CD14-positive monocyte (primary cell): ENCODE measurements around the gene TAF13. TPM values are rescaled to one million over a fixed set of nuclear protein-coding genes. Genes with fewer than 3 reads are reported as not detected.

Experiments used
- DNase-seq, 3 donors: peaks; one replicate each; pipeline ENCODE4 v3.0.0-alpha.2; 2011 to 2022
- H2AFZ ChIP-seq: 2 replicates; pipeline ENCODE4 v1.6.0; 2012; ENCODE audit warnings: mild to moderate bottlenecking, low read depth, low read length, inconsistent platforms; ENCODE audit not compliant: insufficient read depth, poor library complexity, severe bottlenecking
- H3K27ac ChIP-seq, 2 donors: 1 replicate in 1 of 2; 2 replicates in 1 of 2; pipeline ENCODE4 v1.5.1; 2012 to 2013; ENCODE audit warnings: low read length in 2 of 2, control low read depth in 1 of 2, inconsistent platforms in 1 of 2, low read depth in 1 of 2, mild to moderate bottlenecking in 1 of 2
- H3K27me3 ChIP-seq, 2 donors: one replicate each; pipeline versions ENCODE4 v1.6.0 to v1.6.1; 2011 to 2013; ENCODE audit warnings: low read length in 2 of 2; ENCODE audit not compliant: control insufficient read depth in 2 of 2, insufficient read depth in 2 of 2
- H3K36me3 ChIP-seq, 2 donors: replicated peaks in 1 of 2; 1 replicate in 1 of 2; 2 replicates in 1 of 2; pipeline versions ENCODE4 v1.5.1 to v1.6.1; 2012 to 2013; ENCODE audit warnings: low read length in 2 of 2, control low read depth in 1 of 2, inconsistent platforms in 1 of 2, mild to moderate bottlenecking in 1 of 2; ENCODE audit not compliant: insufficient read depth in 2 of 2, control insufficient read depth in 1 of 2
- H3K4me1 ChIP-seq, 2 donors: 1 replicate in 1 of 2; 2 replicates in 1 of 2; pipeline versions ENCODE4 v1.5.1 to v1.6.1; 2012 to 2013; ENCODE audit warnings: low read length in 2 of 2, control low read depth in 1 of 2, inconsistent platforms in 1 of 2, mild to moderate bottlenecking in 1 of 2, moderate library complexity in 1 of 2; ENCODE audit not compliant: insufficient read depth in 2 of 2, control insufficient read depth in 1 of 2
- H3K4me2 ChIP-seq: replicated peaks from 2 replicates; pipeline ENCODE3; 2012; ENCODE audit warnings: low read length, moderate library complexity, mild to moderate bottlenecking; ENCODE audit not compliant: poor library complexity, severe bottlenecking; ENCODE audit errors: extremely low read depth
- H3K4me3 ChIP-seq, 3 experiments: fragments of 200-600 bp in 1 of 3; sonication (generic) in 1 of 3; replicated peaks in 1 of 3; 1 replicate in 2 of 3; 2 replicates in 1 of 3; pipeline ENCODE4 v1.5.1; 2011 to 2013; ENCODE audit warnings: low read length in 3 of 3, mild to moderate bottlenecking in 3 of 3, control low read depth in 2 of 3, low read depth in 2 of 3, inconsistent platforms in 1 of 3, moderate library complexity in 1 of 3
- H3K79me2 ChIP-seq: 2 replicates; pipeline ENCODE4 v1.6.0; 2012; ENCODE audit warnings: mild to moderate bottlenecking, control low read depth, inconsistent platforms, low read length, moderate library complexity; ENCODE audit not compliant: insufficient read depth
- H3K9ac ChIP-seq: 2 replicates; pipeline ENCODE4 v1.6.0; 2017; ENCODE audit warnings: low read length, mild to moderate bottlenecking; ENCODE audit not compliant: insufficient read depth, poor library complexity, severe bottlenecking
- H3K9me3 ChIP-seq, 2 donors: replicated peaks in 1 of 2; 1 replicate in 1 of 2; 2 replicates in 1 of 2; pipeline versions ENCODE4 v1.5.1 to v1.6.1; 2012 to 2013; ENCODE audit warnings: low read length in 2 of 2, control low read depth in 1 of 2; ENCODE audit not compliant: control insufficient read depth in 1 of 2, insufficient read depth in 1 of 2
- H4K20me1 ChIP-seq: 2 replicates; pipeline ENCODE4 v1.6.0; 2012; ENCODE audit warnings: mild to moderate bottlenecking, low read length, control low read depth, moderate library complexity; ENCODE audit not compliant: insufficient read depth
- H3K27ac Mint-ChIP-seq, 7 donors: one replicate each; pipeline ENCODE4 v1.8.0; 2020; ENCODE audit warnings: mild to moderate bottlenecking in 7 of 7, mixed read lengths in 7 of 7, moderate library complexity in 6 of 7, inconsistent platforms in 2 of 7
- H3K27me3 Mint-ChIP-seq, 3 donors: one replicate each; pipeline ENCODE4 v1.8.0; 2021 to 2022; ENCODE audit warnings: low read depth in 3 of 3, mild to moderate bottlenecking in 3 of 3, mixed read lengths in 3 of 3, moderate library complexity in 3 of 3, inconsistent platforms in 1 of 3
- H3K36me3 Mint-ChIP-seq, 2 donors: one replicate each; pipeline ENCODE4 v1.8.0; 2020; ENCODE audit warnings: mixed read lengths in 2 of 2, inconsistent platforms in 1 of 2, mild to moderate bottlenecking in 1 of 2
- H3K4me1 Mint-ChIP-seq: one replicate; pipeline ENCODE4 v1.8.0; 2020; ENCODE audit warnings: mild to moderate bottlenecking, mixed read lengths
- H3K4me3 Mint-ChIP-seq, 2 donors: one replicate each; pipeline ENCODE4 v1.8.0; 2020; ENCODE audit warnings: mild to moderate bottlenecking in 2 of 2, mixed read lengths in 2 of 2, moderate library complexity in 1 of 2
- H3K9me3 Mint-ChIP-seq, 7 donors: one replicate each; pipeline ENCODE4 v1.8.0; 2020 to 2022; ENCODE audit warnings: mixed read lengths in 7 of 7, mild to moderate bottlenecking in 6 of 7, moderate library complexity in 6 of 7, inconsistent platforms in 2 of 7
- CTCF ChIP-seq: fragments of 200-600 bp; IDR thresholded peaks from one replicate; pipeline ENCODE4 v1.8.0; 2022; ENCODE audit warnings: antibody characterized with exemption, mild to moderate bottlenecking
- WGBS: methylation state at CpG from one replicate; pipeline ENCODE4 v1.1.5; 2013; ENCODE audit warnings: missing lambda C conversion rate; ENCODE audit not compliant: insufficient coverage; 5-methylcytosine and 5-hydroxymethylcytosine counted together
- intact Hi-C, 2 donors: fragments of 100-400 bp; cut with micrococcal nuclease; formaldehyde crosslinking; loops; one replicate each; pipeline versions ENCODE4 v1.15.0 to v1.15.1; 2023
- polyA plus RNA-seq, 3 donors: library from polyadenylated mRNA; depleted of rRNA in 1 of 3; unstranded in 2 of 3; stranded (reverse) in 1 of 3; fragments of 300-500 nt in 2 of 3; fragments of >200 nt in 1 of 3; fragmentation: Illumina TruSeq in 2 of 3; gene quantifications; 1 replicate in 2 of 3; 2 replicates in 1 of 3; pipeline ENCODE4 v1.2.3, GENCODE V29; 2012 to 2021

Gene TAF13
- polyA plus RNA-seq, 3 donors: 1.2 to 17.7 (median 5.2) TPM

- intact Hi-C loops: no loop called here
- H3K27me3 Mint-ChIP-seq: peaks cover 0 to 3% (median 3%) of the 10 kb centered on the region in 3 donors
- no peaks in the 10 kb centered on the region for H3K27me3 ChIP-seq
- no peak overlapping the region for H2AFZ ChIP-seq
- H3K9me3 Mint-ChIP-seq: peaks cover 0 to 2% (median 0%) of the 10 kb centered on the region in 7 donors
- no peak overlapping the region for H3K4me2 ChIP-seq
- H3K36me3 Mint-ChIP-seq: peaks cover 6 to 10% of the 10 kb centered on the region in 2 donors
- H3K4me3 ChIP-seq: no peak overlapping the region
- no peaks in the 10 kb centered on the region for H4K20me1 ChIP-seq
- WGBS: 83% methylated on average over 1 of the region's 1 CpG
- DNase-seq: peak in 1 of 3 donors; percentile 16
- H3K9me3 ChIP-seq: no peaks in the 10 kb centered on the region
- no peak for TF ChIP-seq CTCF
- H3K79me2 ChIP-seq: peaks cover 22% of the 10 kb centered on the region
- H3K9ac ChIP-seq: no peak overlapping the region
- peaks cover 11% of the 10 kb centered on the region for H3K4me1 Mint-ChIP-seq
- no peak overlapping the region for H3K27ac ChIP-seq
- no peaks in the 10 kb centered on the region for H3K36me3 ChIP-seq
- H3K4me1 ChIP-seq: peaks cover 13 to 20% of the 10 kb centered on the region in 2 donors
- H3K27ac Mint-ChIP-seq: peak overlapping the region in 1 of 7 donors; percentile 35
- no peak overlapping the region for H3K4me3 Mint-ChIP-seq
Observed at GRCh38 chr1:109078317-109078716, 2.5 kb upstream of the TAF13 start.

- peaks cover 0 to 1% (median 0%) of the 10 kb centered on the region in 7 donors for H3K9me3 Mint-ChIP-seq
- peaks cover 40 to 67% of the 10 kb centered on the region in 2 donors for H3K36me3 ChIP-seq
- H3K36me3 Mint-ChIP-seq: peaks cover 49 to 71% of the 10 kb centered on the region in 2 donors
- no peak overlapping the region for H3K27ac ChIP-seq
- intact Hi-C loops: no loop called here
- no peak overlapping the region for H3K4me2 ChIP-seq
- H3K9ac ChIP-seq: no peak overlapping the region
- H3K27me3 Mint-ChIP-seq: no peaks in the 10 kb centered on the region
- no peaks in the 10 kb centered on the region for H3K27me3 ChIP-seq
- peaks cover 9% of the 10 kb centered on the region for H3K4me1 Mint-ChIP-seq
- no peaks in the 10 kb centered on the region for H3K9me3 ChIP-seq
- no peak for DNase-seq
- peaks cover 43% of the 10 kb centered on the region for H3K79me2 ChIP-seq
- no peak overlapping the region for H2AFZ ChIP-seq
- H3K4me3 Mint-ChIP-seq: no peak overlapping the region
- H4K20me1 ChIP-seq: peaks cover 22% of the 10 kb centered on the region
- peaks cover 3 to 8% of the 10 kb centered on the region in 2 donors for H3K4me1 ChIP-seq
- no peak for TF ChIP-seq CTCF
- H3K4me3 ChIP-seq: no peak overlapping the region
- no peak overlapping the region for H3K27ac Mint-ChIP-seq
- no CpG with 5 or more reads among the region's 1 CpG for WGBS
Observed at GRCh38 chr1:109069294-109069693, 6.5 kb downstream of the TAF13 start.
